ENCODE measurements around the gene MAN1A2. TPM values are rescaled to one million over a fixed set of nuclear protein-coding genes. Genes with fewer than 3 reads are reported as not detected.

The MAN1A2 gene
- total and polyA plus RNA-seq, 9 of the 15 experiments (the other 6 are each of a cell fraction or from before 2014, with no cell fraction given), result 4.2 to 38.4 (median 18.7) TPM

- Histone ChIP-seq H3K9ac (ENCODE audit: insufficient read depth in 1 of 2, low read depth in 2 of 2, low read length in 2 of 2) (no peak overlapping the region), H3K27me3 (ENCODE audit: control insufficient read depth in 2 of 2, insufficient read depth in 2 of 2, low read length in 2 of 2) (no peaks in the 10 kb centered on the region), H3K9me3 (replicated peaks; ENCODE audit: control insufficient read depth, insufficient read depth, low read depth, low read length) (no peaks in the 10 kb centered on the region), H3K27ac (ENCODE audit: extremely low read depth, low read depth, low read length) (no peak overlapping the region), H3K79me2 (ENCODE audit: control insufficient read depth, insufficient read depth, low read length) (no peaks in the 10 kb centered on the region), H4K20me1 (replicated peaks; ENCODE audit: control insufficient read depth, insufficient read depth, low read length) (no peaks in the 10 kb centered on the region), H2AFZ (ENCODE audit: low read depth, low read length) (no peak overlapping the region), H3K36me3 (ENCODE audit: control insufficient read depth, insufficient read depth, low read length) (peaks cover 10% of the 10 kb centered on the region; the same call in 2 of the 3 replicates), H3K4me3 (no peak overlapping the region), H3K9me1 (ENCODE audit: control insufficient read depth, insufficient read depth, low read length) (no peaks in the 10 kb centered on the region), H3K4me2 (ENCODE audit: insufficient read depth, low read length) (no peak overlapping the region), H3K4me1 (replicated peaks in 1 of 2; ENCODE audit: control insufficient read depth in 2 of 2, insufficient read depth in 2 of 2, low read length in 2 of 2) (no peaks in the 10 kb centered on the region)
- in situ Hi-C loops (cut with MboI), result no loop called here
- ChIA-PET CTCF (ENCODE audit: low intra/inter-chr PET ratio) (no interaction called here), POLR2A (interaction anchor here (1.2 to 1.7 kb wide), 2 partner anchors 185 to 190 kb away, joined by 3 to 5 read pairs; no protein-coding TSS in a partner anchor)
- intact Hi-C loops (cut with micrococcal nuclease), result loop anchor here (10.0 kb wide), 2 partner anchors 186 to 376 kb away; partner anchors contain the start of gene TRIM45
- ATAC-seq (no peak), DNase-seq (ENCODE audit: extremely low read depth in 1 of 4, low spot score in 3 of 4) (no peak), FAIRE-seq (no peak)
- 69% methylated on average over 3 of the region's 3 CpGs for WGBS (ENCODE audit: insufficient coverage, low coverage, missing lambda C conversion rate)
- no peak for TF ChIP-seq CSDE1 (IDR thresholded peaks at IDR 0.05)
- TF ChIP-seq NFIX (CRISPR knock-in tag; IDR thresholded peaks at IDR 0.05; ENCODE audit: low read depth), result no peak
- no peak for TF ChIP-seq MCM5 (IDR thresholded peaks at IDR 0.05; ENCODE audit: low read depth)
- TF ChIP-seq SNIP1 (IDR thresholded peaks at IDR 0.05; ENCODE audit: low read depth), result no peak
- TF ChIP-seq TAF1 (IDR thresholded peaks at IDR 0.05; ENCODE audit: control insufficient read depth, extremely low read depth, insufficient read depth, low read length, severe bottlenecking), result no peak
- no peak for TF ChIP-seq LARP7 (IDR thresholded peaks at IDR 0.05)
- no peak for TF ChIP-seq ZNF398 (CRISPR knock-in tag; IDR thresholded peaks at IDR 0.05)
- TF ChIP-seq POLR2A (conservative IDR thresholded peaks at IDR 0.05), result no peak
- TF ChIP-seq EP300 (IDR thresholded peaks at IDR 0.05; ENCODE audit: low read length), result no peak
- TF ChIP-seq ZNF431 (CRISPR knock-in tag; IDR thresholded peaks at IDR 0.05), result no peak
- no peak for TF ChIP-seq TRIM24 (IDR thresholded peaks at IDR 0.05)
- no peak for TF ChIP-seq ZNF551 (CRISPR knock-in tag; IDR thresholded peaks at IDR 0.05)
- TF ChIP-seq PURB (CRISPR knock-in tag; IDR thresholded peaks at IDR 0.05; ENCODE audit: low read depth), result no peak
- no peak for TF ChIP-seq ATF7 (IDR thresholded peaks at IDR 0.05)
- no peak for TF ChIP-seq UBTF (IDR thresholded peaks at IDR 0.05; ENCODE audit: borderline replicate concordance in 1 of 2, low read depth in 2 of 2, low read length in 2 of 2)
- no peak for TF ChIP-seq HDAC1 (IDR thresholded peaks at IDR 0.05)
- no peak for TF ChIP-seq ID3 (CRISPR knock-in tag; IDR thresholded peaks at IDR 0.05)
- no peak for TF ChIP-seq ID3 (tag; IDR thresholded peaks at IDR 0.05)
- TF ChIP-seq MTA2 (IDR thresholded peaks at IDR 0.05; ENCODE audit: low read depth), result no peak
- BruUV-seq (replicated peaks), result no TSS peak
Measured at GRCh38 chr1:117501281-117501680, 134.0 kb downstream of the MAN1A2 start.

Data from K562 (cell line).